ENCODE data around the gene NSMCE4A.
"Not testable (repeated sequence)": the region's sequence is repeated elsewhere in the genome, so short reads cannot be mapped to it uniquely, and the experiment has no call there.

The NSMCE4A gene

DNA sequence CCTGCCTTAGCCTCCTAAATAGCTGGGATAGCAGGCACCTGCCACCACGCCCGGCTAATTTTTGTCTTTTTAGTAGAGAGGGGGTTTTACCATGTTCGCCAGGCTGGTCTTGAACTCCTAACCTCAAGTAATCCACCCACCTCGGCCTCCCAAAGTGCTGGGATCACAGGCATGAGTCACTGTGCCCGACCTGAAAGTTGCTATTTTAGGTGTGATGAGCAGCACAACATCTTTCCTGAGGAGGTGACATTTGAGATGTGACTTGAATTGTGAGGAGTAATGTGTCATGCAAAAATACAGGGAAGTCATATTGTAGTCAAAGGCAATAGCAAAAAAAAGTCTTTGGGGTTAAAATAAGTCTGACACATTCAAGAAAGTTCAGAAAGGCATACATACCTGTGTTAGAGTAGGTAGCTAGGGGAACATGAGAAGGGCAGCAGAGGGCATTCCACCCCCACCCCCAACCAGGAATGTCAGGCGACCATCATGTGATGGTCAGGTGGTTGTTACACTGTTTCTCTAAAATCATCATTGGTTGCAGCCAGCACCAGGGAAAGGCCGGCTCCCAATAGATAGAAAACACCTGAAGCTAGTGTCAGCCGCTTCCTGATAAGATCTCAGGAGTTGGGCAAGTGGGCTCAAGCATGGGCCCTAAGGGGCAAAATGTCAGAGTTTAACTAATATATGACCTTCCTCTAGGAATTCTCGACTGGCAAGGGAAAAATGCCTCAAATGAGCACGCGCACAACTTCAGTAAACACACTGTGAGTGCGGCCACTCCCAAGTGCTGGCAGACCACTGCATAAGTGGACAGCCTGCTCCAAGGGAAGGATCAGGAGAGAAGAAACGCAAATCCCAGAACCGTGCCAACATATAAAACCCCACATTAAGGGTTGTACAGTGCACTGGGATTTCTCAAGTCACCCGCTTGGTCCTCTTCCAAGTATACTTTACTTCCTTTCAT, 13.6 kb upstream of the NSMCE4A start, which contains the start of gene TACC2:
TACC2 (plus strand) TSS at position 803 of the 964 bp plus-strand sequence. CDS start 32,819 bp downstream, outside the sequence.
- DNase-seq (ENCODE audit: low read depth) = no peak

- DNase-seq (ENCODE audit: low read depth) = no peak
Measured at GRCh38 chr10:121984463-121984862, 9.4 kb upstream of the NSMCE4A start.

- no peak for DNase-seq (ENCODE audit: low read depth)
Measured at GRCh38 chr10:121983852-121984251, 8.8 kb upstream of the NSMCE4A start.

DNA sequence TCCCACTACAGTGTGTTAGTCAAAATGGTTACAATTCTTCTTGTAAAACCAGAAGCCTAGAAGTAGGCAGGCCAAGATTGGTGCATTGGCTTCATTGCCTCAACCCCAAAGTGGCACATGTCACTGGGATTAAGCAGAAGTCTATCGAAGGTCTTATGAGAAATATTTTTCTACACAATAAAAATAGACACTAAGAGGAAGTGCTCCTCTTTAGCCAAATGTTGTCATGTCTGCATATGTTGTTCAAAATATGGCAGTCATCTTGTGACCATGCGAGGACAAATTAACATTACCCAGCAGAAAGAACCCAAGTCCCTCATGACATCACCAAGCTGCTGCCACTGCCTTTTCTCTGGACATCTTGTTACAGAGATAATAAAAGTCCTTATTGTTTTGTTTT, 6.3 kb upstream of the NSMCE4A start:
- no peak for DNase-seq (ENCODE audit: low read depth)

GRCh38 chr10:121978511-121978910, 3.5 kb upstream of the NSMCE4A start:
- no peak for DNase-seq (ENCODE audit: low read depth)

DNA sequence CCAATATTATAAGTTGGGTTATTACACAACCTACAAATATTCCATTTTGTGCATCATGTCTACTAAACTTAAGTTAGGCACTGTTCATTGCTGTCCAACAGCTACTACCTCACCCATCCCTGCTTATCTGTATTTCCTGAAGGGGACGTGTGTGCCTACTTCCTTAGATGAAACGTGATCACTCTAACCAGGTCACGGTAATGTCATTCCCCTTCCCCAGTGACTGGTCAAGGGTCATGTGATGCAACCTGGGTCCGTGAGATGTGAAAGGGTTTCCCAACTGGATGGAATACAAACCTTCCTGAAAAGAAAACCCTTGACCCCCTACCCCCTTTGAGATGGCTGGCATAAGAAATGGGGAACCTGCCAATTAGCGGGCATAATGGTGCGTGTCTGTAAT, 1.6 kb upstream of the NSMCE4A start:
- no peak for DNase-seq (ENCODE audit: low read depth)

- DNase-seq (ENCODE audit: low read depth) = no peak
Measured at GRCh38 chr10:121975295-121976086, 474 bp upstream of the NSMCE4A start.

DNA sequence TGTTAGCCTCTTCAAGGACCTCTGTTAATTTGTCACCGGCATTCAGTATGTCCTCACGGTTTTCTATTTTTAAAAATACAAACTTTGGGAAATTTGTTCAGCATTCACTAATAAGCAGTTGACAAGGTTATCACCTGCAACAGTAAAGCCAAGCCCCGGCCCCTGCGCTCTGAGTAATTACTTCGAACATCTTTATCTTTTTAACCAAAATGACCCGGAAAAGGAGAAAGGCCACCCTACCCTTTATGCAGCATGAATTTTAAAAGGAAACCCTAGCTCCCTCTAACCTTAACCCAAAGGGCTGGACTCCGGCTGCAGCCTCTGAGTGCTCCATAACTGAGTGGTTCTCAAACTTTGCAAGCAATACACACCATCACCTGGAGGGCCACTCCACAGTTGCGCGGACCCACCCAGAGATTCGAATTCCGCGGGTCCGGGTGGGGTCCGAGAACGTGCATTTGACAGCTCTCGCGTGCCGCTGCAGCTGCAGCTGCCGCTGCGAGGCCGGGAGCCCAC, 940 bp downstream of the NSMCE4A start:
- no peak for DNase-seq (ENCODE audit: low read depth)

DNA sequence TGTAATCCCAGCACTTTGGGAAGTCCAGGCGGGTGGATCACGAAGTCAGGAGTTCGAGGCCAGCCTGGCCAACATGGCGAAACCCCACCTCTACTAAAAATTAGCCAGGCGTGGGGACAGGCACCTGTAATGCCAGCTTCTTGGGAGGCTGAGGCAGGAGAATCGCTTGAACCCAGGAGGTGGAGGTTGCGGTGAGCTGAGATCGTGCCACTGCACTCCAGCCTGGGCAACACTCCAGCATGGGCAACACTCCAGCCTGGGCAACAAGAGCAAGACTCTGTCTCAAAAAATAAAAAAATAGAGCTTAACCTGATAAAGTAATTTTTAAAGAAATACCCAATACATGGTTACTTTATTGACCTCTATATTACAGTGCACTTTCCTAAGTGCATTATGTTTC, 5.9 kb downstream of the NSMCE4A start:
- DNase-seq (ENCODE audit: low read depth) = not testable (repeated sequence)

GRCh38 chr10:121965996-121966395, 9.0 kb downstream of the NSMCE4A start:
- no peak for DNase-seq (ENCODE audit: low read depth)

GRCh38 chr10:121961456-121961855, 13.6 kb downstream of the NSMCE4A start:
- no peak for DNase-seq (ENCODE audit: low read depth)

GRCh38 chr10:121959671-121960070, 15.3 kb downstream of the NSMCE4A start:
- no peak for DNase-seq (ENCODE audit: low read depth)

DNA sequence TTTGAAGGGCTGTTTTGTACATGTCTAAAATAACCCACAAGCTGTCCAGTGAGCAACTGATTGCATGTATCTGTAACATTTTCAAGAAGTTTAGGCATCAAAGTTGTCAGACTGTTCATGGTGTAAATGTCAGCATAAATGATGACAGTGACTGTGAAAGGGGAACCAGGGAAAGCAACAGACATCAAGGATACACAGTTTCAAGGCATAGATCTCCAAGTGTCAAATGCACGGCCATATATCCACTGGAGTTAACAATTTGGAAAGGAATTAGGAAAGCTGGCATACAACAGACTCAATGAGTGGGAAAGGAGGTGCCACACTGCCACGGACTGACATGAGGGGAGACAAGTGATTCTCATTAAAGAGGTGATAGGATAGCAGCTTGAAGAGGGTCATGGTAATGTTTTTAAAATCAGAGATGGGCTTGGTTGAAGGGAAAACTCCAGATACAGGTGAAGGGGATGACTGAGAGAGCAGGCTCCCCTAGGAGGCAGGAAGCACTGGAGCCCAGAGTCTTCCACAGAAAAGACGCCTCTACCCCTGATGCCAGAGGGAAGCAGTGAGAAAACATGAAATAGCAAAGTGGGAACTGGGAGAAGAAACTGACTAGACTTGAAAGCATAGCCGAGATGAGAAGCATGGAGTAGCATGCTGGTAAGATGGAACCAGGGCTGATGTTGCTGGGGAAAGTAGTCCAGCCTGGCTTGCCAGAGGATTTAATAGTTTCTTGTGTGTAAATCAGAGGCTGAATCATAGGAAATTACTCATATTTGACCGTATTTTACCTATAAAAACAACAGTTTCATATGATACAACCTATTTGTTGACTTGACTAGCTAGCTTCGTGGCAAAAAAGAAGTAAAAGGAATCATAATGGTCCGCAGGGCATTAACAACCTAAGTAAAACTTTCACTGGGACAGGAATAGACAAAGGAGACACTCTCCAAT, 18.6 kb downstream of the NSMCE4A start:
- no peak for DNase-seq (ENCODE audit: low read depth)

DNA sequence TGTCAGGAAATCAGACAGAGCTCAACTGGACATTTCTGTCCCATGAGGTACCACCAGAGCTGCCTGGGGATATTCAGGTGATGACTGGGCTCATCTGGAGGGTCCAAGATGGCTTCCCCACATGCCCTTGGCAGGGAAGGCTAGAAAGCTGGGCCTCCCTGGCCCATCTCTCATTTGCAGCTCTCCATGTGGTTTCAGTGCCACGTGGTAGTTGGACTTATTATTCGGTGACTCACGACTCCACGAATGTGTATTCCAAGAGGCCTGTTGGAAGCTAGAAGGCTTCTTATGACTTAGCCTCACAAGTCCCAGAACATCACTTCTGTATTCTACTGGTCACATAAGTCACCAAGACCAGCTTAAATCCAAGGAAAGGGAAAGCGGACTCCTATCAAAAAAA, 22.8 kb downstream of the NSMCE4A start:
- DNase-seq (ENCODE audit: low read depth) = no peak

DNA sequence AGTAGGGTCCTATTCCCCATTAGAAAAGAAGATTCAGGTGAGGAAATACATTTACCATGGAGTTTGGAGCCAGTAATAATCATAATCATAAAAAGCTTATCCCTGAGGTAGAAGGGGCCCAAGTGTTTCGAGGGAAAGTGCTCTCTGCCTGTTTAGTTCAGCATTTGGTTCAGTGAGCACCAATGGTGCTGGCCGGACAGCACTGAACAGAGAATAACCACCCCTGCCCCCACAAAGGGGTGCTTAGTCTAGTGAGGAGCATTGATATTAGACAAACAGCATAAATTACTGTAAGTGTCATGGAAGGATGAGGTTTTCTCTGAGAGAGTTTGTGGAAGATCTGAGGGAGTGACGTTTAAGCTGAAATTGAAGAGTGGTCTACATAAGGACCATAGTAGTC, 25.6 kb downstream of the NSMCE4A start:
- DNase-seq (ENCODE audit: low read depth) = no peak

GRCh38 chr10:121949049-121949448, 26.0 kb downstream of the NSMCE4A start:
- no peak for DNase-seq (ENCODE audit: low read depth)

DNA sequence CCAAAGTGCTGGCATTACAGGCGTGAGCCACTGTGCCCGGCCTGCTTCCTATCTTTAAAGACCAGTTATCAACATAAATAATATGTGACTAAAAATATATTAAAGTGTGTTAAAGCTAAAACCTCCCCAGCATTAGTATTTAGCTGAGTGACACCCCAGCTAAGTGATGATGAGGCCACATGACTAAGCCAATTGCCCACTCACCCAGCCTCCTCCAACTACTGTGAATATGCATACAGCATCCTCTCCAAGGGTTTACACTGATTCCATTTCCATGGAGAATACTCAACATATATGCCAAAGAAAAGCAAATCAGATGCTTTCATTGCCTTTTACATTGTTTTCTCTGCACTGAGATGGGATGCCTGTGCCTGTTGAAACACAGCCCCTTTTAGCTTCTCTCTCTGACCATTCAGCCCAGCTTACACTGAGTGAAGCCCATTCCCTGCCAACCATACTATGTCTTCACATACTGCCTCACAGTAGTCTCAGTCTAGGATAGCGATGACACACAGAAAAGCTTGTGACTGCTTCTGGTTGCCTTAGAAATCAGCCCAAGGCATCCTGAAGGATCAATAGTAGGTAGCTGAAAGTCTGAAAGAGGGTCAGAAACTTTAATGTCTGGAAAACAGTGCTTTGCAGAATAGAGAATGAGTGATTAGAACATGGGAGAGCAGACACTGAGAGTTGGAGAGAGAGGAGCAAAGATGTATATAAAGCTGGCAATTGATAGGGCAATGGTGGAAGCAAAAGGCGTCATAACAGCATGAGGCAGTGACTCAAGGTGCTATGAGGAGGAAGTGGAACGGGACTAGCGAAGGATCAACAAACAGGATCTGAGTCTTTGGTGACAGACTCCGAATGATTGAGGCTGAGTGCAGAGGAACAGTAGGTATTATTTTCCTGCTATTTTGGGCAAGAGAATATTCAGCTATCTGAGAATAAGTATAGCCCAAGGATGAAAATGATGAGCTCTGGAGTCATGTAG, 27.4 kb downstream of the NSMCE4A start:
- no peak for DNase-seq (ENCODE audit: low read depth)

DNA sequence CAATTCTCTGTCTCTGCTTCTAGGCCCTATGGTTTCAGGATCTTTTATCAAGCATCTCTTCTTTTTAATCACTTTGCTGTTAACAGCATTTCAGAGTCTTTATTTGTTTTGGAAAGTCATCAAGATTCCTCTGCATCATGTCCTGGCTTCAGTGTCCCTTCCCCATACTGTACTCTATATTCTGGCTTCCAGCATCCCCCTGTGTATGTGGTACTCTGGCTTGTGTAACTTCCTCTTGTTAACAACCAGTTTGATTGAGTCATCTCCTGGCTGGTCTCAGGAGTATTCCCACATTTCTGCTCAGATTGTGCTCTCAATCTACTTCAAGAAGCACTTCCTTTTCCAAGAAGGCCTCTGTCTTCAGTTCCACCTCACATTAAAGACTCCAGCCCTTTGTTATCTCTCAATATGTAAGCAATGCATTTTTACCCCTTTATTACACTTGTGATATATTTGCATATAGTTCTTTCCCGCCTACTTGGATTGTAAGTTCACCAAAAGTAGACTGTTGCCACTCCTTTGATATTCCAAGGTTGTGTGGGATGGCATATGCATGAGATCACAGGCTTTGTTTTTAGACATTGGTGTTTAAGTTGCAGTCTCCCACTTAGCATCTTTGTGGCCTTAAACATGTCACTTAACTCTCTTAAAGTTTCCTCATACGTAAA, 32.1 kb downstream of the NSMCE4A start:
- DNase-seq (ENCODE audit: low read depth) = no peak

DNA sequence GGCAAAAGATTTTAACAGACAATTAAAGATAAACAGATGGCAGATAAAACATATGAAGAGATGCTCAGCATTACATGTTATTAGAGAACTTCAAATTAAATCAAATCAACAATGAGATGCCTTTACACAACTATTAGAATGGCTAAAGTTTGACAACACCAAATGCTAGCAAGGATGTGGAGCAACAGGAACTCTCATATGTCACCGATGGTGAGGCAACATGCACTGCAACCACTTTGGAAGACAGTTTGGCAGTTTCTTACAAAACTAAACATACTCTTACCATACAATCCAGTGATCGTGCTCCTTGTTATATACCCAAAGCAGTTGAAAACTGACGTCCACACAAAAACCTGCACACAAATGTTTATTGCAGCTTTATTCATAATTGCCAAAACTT, 33.5 kb downstream of the NSMCE4A start:
- DNase-seq (ENCODE audit: low read depth) = no peak

DNA sequence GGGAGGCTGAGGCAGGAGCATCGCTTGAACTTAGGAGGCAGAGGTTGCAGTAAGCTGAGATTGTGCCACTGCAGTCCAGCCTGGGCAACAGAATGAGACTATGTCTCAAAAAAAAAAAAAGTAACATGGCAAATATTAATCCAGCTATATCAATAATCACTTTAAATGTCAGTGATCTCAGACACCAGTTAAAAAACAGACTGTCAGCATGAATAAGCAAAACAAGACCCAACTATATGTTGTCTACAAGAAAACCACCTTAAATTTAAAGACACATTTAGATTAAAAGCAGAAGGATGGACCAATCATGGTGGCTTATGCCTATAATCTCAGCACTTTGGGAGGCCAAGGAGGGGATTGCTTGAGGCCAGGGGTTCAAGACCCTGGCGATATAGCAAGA, 38.7 kb downstream of the NSMCE4A start:
- no peak for DNase-seq (ENCODE audit: low read depth)
